NK-92 treated with Interleukin-12 subunit alpha and Interleukin-12 subunit beta, amount 100 ng/mL, for 24 hours (cell line): ENCODE results near the gene STRIP1.

ENCODE experiments used
- DNase-seq: peaks from one replicate; lab custom pipeline; 2025; lab: John Stamatoyannopoulos, UW

The STRIP1 gene

DNA sequence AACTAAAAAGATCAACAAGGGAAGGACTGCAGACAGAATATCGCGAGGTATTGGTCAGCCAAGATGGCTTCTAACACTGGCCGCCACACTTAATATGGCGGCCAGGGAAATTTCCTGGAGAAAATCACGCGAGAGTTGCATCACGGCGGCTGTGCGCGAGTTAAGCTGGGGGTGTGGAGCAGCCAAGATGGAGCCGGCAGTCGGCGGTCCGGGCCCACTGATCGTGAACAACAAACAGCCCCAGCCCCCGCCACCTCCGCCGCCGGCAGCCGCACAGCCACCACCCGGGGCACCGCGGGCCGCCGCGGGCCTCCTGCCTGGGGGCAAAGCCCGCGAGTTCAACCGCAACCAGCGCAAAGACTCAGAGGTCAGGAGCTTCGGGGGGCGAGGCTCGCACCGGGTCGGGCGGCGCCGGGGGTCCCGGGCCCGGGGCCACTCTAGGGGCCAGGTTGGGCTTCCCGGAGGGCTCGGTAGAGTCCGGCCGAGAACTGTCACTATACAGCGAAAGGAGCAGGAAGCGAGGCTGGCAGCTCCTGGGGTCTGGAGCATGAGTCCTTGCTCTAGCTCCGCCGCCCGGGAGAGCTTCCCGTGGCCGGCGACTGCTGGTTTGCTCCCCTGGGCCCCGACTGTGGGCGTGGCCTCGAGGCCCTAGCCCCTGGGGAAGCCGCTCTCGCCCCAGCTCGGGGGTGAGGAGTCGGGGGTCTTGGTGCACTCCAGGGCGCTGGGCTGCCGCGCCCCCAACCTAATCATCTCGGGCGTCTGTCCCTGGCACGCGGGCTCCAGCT is at the start of gene STRIP1:
STRIP1 (plus strand) TSS at position 174 of the 785 bp plus-strand sequence; CDS start at position 188, 14 bp downstream.
- DNase-seq, result peak; percentile 79

GRCh38 chr1:109985247-109986053 is 49.0 kb upstream of the STRIP1 start:
- DNase-seq, result no peak

DNA sequence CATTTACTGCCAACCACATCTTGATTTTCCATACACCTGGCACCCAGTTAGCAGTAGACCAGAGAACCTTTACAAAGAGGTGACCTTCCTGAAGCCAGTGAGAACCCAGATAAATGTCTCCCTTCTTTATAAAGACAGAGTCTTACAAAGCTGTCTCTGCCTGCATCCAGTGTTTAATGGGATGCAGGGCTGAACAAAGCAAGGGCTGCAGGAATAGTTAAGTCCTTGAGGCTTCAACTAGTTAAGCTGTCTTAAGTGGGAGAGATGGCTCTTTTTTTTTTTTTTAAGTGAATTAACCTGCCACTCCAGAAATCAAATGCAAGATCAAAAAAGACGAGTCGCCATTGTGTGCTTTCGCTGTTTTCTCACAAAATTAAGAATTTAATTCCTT is 48.4 kb upstream of the STRIP1 start:
- no peak for DNase-seq

DNA sequence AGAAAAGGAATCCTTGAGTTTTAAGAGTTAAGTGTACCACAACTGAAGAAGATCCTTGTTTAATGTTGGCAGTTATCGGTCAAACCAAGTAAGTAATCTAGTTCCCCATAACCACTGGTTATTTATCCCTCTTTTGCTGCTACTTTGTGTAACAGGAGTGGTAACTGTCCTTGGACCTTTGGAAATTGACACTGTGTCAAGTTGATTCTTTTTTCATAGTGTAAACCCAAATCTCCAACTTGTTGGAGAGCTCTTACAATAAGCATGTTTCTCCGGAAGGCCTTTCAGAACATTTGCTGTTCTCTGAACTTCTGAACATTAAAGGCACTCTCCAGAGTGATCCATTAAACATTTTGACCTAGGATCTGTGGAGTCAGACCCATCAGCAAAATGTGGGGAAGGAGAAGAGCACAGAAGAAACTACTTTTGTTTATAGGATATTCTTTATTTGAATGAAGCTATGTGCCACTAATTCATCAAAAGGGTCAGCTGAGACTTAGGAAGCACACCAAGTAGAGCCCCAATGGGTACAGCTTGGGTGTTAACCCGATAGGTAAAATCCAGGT is 46.0 kb upstream of the STRIP1 start:
- no peak for DNase-seq

DNA sequence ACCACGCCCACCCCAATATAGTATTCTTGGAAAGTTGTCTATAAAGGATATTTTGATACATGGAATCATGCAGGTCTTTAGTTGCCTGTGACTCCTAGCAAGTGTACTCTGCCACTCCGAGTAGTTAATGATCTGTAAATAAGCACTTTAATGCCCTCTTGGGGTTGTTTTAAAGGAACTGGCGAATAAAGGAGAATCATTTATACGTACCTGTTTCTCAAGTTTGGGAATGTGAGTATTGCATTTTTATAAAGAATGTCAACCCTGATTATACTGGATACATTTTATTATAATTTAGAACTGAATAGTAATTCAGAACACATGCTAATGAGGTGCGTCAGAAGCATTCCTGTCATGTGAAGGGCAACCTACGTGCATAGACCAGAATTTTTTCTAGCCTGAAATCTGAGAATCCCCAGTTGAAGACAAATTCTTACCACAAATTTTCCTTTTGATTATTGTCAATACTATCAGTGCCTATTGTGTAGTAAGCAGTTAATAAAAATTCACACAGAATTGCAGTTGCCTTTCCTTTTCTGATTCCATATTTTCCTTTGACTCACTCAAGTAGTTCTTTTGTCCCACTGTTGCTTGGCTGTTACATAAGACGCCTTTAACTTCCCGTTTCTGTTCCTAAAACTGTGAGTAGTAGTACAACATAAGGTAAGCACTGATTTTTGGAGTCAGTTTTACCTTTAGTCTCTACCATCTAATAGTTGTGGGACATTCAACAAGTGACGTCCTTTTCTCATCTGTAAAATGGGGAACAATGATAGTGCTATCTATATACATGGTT is 44.7 kb upstream of the STRIP1 start:
- no peak for DNase-seq

DNA sequence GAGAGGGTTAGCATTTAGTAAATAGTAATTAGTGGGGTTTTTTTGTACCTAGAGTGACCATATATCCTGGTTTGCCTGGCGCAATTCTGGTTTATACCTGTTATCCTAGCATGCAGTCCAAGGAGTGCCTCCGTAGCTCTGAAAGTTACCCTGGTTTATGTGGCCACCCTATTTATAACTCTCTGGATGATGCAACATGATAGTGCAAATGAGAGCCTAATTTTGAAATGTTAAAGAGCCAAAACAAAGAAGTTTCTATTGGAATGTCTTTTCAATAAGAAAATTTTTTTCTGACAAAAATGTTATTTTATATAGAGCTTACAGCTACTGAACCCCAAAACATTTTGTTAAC is 44.1 kb upstream of the STRIP1 start:
- DNase-seq, result no peak

GRCh38 chr1:109991400-109991925 is 43.0 kb upstream of the STRIP1 start:
- no peak for DNase-seq

- DNase-seq, result no peak
These were observed 40.5 kb upstream of the STRIP1 start for GRCh38 chr1:109993885-109994284.

- DNase-seq, result no peak
These were observed 39.8 kb upstream of the STRIP1 start for GRCh38 chr1:109994654-109995053.

DNA sequence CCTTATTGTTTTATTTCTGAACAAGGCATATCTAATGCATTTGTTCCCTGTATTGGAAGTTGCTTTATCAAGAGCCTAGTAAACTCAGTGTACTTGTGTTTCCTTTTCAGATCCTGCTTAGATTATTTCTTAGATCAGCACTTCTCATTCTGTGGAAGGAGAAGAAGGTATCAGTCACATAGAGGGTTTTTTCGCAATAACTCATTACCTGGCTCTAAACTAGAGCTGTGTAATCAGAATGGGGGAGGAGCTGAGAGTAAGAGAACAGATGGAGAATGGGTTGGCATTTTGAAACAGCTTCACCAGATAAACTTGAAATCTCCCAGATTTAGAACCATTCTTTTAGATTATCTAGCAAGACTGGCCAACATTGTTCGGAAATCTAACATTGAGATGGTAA is 38.9 kb upstream of the STRIP1 start:
- DNase-seq, result no peak

DNA sequence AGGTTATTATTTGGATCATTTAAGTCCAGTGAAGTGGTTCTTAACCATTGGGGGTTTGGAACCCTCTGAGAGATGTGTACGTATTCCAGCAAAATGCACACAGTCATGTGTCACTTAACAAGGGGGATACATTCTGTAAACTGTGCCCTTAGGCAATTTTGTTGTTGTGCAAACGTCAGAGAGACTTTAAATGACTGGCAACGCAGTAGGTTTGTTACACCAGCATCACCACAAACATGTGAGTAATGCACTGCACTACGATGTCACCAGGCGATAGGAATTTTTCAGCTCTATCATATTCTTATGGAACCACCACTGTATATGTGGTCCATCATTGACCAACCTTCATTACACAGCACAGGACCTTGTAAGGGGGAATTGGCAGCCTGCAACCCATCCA is 37.9 kb upstream of the STRIP1 start:
- no peak for DNase-seq

DNA sequence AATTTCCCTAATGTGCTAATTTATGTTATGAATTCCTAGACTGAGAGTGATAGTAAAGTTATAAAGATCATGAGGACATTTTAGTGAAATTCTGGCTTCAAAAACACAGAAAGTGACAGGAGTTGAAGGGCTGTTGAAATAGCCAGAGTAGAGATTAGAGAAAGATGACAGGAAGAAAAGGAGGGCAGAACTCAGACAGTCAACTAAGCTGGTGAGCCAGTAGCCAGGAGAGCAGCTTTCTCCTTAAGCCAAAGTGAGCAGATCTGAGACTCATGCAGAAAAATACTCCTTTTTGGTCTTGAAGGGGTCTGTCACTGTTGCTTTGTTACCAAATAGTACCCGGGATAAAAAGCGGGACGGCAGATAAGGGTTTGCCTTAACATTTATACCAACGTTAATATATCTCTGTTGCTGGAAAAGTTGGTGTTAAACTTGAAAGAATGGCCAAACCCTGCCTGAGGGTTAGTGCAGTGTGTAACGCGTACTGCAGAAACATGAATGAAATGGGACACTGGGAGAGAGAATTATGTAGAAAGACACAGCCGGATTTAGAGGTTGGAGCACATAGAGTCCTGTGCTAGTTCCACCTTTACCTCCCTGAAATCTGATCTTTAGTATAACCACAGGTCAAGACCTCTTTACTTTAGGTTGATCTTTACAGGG is 37.1 kb upstream of the STRIP1 start:
- no peak for DNase-seq

DNA sequence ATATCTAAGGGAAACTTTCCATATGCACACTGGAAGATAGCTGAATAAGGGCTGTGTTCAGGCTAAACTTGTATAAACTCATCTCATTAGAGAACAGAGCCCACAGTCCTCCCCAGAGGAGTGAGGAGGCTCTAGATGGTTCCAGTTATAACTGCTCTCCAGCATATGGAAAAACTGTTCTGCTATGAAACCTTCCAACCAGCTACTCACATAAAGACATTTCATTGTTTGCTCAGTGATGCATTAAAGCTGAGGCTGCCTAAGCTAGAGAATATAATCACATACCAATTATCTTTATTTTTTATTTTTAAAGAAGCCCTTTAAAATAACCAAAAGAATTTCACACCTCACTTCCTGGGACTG is 36.6 kb upstream of the STRIP1 start:
- DNase-seq, result no peak

- DNase-seq, result no peak
These were observed 31.7 kb upstream of the STRIP1 start for GRCh38 chr1:110002695-110003094.

- DNase-seq, result peak; percentile 58
These were observed 30.5 kb upstream of the STRIP1 start for GRCh38 chr1:110003747-110004428.

DNA sequence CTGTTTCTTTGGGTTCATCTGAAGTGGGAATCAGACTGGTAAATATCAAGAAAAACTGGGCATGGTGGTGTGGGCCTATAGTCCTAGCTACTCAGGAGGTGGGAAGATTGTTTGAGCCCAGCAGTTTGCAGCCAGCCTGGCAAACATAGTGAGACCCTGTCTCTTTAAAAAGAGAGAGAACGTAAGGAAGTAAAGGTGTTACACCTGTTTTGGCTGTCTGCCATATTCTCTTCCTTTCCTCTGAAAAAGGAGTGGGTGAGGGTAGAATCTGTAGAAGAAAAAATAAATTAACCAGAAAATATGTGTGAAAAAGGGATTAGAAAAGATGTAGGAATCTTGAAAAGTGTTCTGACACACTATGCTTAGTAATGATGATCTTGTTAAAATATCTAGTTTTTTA is 29.8 kb upstream of the STRIP1 start:
- DNase-seq, result no peak

GRCh38 chr1:110005971-110006370 is 28.5 kb upstream of the STRIP1 start:
- DNase-seq, result no peak

DNA sequence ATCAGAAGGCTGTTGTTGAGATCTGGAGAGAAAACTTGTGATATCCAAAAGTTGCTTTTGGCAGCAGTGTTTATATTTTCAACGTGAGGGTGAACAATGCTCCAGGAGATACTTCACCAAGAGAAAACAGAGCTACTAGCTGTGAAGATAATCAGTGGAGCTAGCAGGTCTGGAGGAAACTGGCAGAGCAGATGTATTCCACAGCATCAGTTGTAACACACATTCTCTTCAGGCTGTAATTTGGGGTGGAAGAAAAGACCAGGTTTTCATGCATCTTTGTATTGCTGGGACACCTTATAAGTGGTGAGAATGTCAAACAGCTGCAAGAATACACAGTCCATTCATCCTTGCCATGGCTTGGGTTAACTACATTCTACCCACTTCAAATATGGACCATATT is 27.9 kb upstream of the STRIP1 start:
- DNase-seq, result no peak

- no peak for DNase-seq
These were observed 27.2 kb upstream of the STRIP1 start for GRCh38 chr1:110007046-110007830.

DNA sequence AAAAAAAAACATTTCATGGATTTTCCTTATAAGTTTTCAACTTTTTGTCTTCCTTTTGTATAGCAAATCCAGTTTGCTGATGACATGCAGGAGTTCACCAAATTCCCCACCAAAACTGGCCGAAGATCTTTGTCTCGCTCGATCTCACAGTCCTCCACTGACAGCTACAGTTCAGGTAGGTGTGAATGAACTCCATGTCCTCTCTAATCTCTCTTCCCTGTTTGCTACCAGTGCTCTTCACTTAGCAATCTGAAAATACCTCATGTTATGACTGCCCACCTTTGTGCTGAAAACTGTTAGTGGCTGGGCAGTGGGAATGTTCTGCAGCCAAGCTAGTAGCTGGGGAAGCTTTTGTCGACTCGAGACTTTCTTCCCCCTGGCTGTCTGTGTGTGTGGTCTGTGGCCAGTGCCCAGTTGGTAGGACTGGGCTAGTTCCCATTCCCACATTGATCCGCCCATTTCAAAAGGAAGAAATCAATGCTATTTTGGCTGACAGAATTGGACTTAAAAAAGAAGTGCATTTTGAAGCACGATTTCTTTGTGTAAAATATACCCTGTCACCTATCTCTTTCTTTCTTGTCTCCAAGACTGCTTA is 25.4 kb upstream of the STRIP1 start:
- no peak for DNase-seq
